Measurements from ENCODE around the gene EPYC. TPM values are rescaled to one million over a fixed set of nuclear protein-coding genes. Genes with fewer than 3 reads are reported as not detected.

The EPYC gene
- total RNA-seq, 4 donors from 2014 or later, result not detected

- 98% methylated on average over 2 of the region's 2 CpGs for WGBS
Measured at GRCh38 chr12:90969851-90970250, 34.9 kb downstream of the EPYC start.

GRCh38 chr12:90969346-90969745 is 35.4 kb downstream of the EPYC start:
- intact Hi-C loops (cut with DNase I), result no loop called here
- 4% methylated on average over 1 of the region's 1 CpG for WGBS

More at GRCh38 chr12:90969851-90970250, 34.9 kb downstream of the EPYC start:
- Histone ChIP-seq H3K4me1 (no peaks in the 10 kb centered on the region), H3K27me3 (no peaks in the 10 kb centered on the region), H3K9me3 (no peaks in the 10 kb centered on the region), H3K27ac (replicated peaks in 1 of 4) (no peak overlapping the region), H3K4me3 (no peak overlapping the region), H3K36me3 (no peaks in the 10 kb centered on the region)
- TF ChIP-seq POLR2A (IDR thresholded peaks at IDR 0.05; ENCODE audit: low read depth) (no peak), POLR2AphosphoS5 (IDR thresholded peaks at IDR 0.05) (no peak), EP300 (IDR thresholded peaks at IDR 0.05) (no peak), CTCF (IDR thresholded peaks at IDR 0.05) (no peak)
- intact Hi-C loops (cut with DNase I), result loop anchor here (10.0 kb wide), 1 partner anchor 355 kb away; no protein-coding TSS in a partner anchor
- DNase-seq (ENCODE audit: extremely low spot score), result no peak

GRCh38 chr12:90965204-90965603 is 39.6 kb downstream of the EPYC start:
- Histone ChIP-seq H3K4me3 (no peak overlapping the region), H3K27ac (replicated peaks in 1 of 4) (no peak overlapping the region), H3K27me3 (no peaks in the 10 kb centered on the region), H3K9me3 (no peaks in the 10 kb centered on the region), H3K36me3 (no peaks in the 10 kb centered on the region), H3K4me1 (no peaks in the 10 kb centered on the region)
- TF ChIP-seq EP300 (IDR thresholded peaks at IDR 0.05), result no peak
- no peak for TF ChIP-seq CTCF (IDR thresholded peaks at IDR 0.05)
- TF ChIP-seq POLR2AphosphoS5 (IDR thresholded peaks at IDR 0.05), result no peak
- no peak for TF ChIP-seq POLR2A (IDR thresholded peaks at IDR 0.05; ENCODE audit: low read depth)
- 77% methylated on average over 2 of the region's 2 CpGs for WGBS
- intact Hi-C loops (cut with DNase I), result no loop called here
- no peak for DNase-seq (ENCODE audit: extremely low spot score)

More at GRCh38 chr12:90969346-90969745, 35.4 kb downstream of the EPYC start:
- Histone ChIP-seq H3K27ac (replicated peaks in 1 of 4) (no peak overlapping the region), H3K4me3 (no peak overlapping the region), H3K27me3 (no peaks in the 10 kb centered on the region), H3K4me1 (no peaks in the 10 kb centered on the region), H3K9me3 (no peaks in the 10 kb centered on the region), H3K36me3 (no peaks in the 10 kb centered on the region)
- no peak for DNase-seq (ENCODE audit: extremely low spot score)
- TF ChIP-seq POLR2A (IDR thresholded peaks at IDR 0.05; ENCODE audit: low read depth) (no peak), CTCF (IDR thresholded peaks at IDR 0.05) (no peak), EP300 (IDR thresholded peaks at IDR 0.05) (no peak), POLR2AphosphoS5 (IDR thresholded peaks at IDR 0.05) (no peak)

- Histone ChIP-seq H3K4me3 (no peak overlapping the region), H3K9me3 (no peaks in the 10 kb centered on the region), H3K36me3 (no peaks in the 10 kb centered on the region), H3K27me3 (no peaks in the 10 kb centered on the region), H3K4me1 (no peaks in the 10 kb centered on the region), H3K27ac (replicated peaks in 1 of 4) (no peak overlapping the region)
- DNase-seq (ENCODE audit: extremely low spot score), result no peak
- no peak for TF ChIP-seq EP300 (IDR thresholded peaks at IDR 0.05)
- no peak for TF ChIP-seq POLR2A (IDR thresholded peaks at IDR 0.05; ENCODE audit: low read depth)
- no peak for TF ChIP-seq POLR2AphosphoS5 (IDR thresholded peaks at IDR 0.05)
- no peak for TF ChIP-seq CTCF (IDR thresholded peaks at IDR 0.05)
- intact Hi-C loops (cut with DNase I), result no loop called here
- 74% methylated on average over 2 of the region's 2 CpGs for WGBS
Measured at GRCh38 chr12:90964616-90965015, 40.2 kb downstream of the EPYC start.

- DNase-seq (ENCODE audit: extremely low spot score), result no peak
Measured at GRCh38 chr12:90963946-90964345, 40.8 kb downstream of the EPYC start.

More at GRCh38 chr12:90963946-90964345, 40.8 kb downstream of the EPYC start:
- H3K9me3 ChIP-seq, result no peaks in the 10 kb centered on the region
- H3K4me1 ChIP-seq, result no peaks in the 10 kb centered on the region
- H3K4me3 ChIP-seq, result no peak overlapping the region
- no peak for TF ChIP-seq POLR2AphosphoS5 (IDR thresholded peaks at IDR 0.05)
- TF ChIP-seq CTCF (IDR thresholded peaks at IDR 0.05), result no peak
- TF ChIP-seq EP300 (IDR thresholded peaks at IDR 0.05), result no peak
- TF ChIP-seq POLR2A (IDR thresholded peaks at IDR 0.05; ENCODE audit: low read depth), result no peak
- H3K27ac ChIP-seq (replicated peaks in 1 of 4), result no peak overlapping the region
- WGBS, result 79% methylated on average over 6 of the region's 6 CpGs
- no peaks in the 10 kb centered on the region for H3K27me3 ChIP-seq
- H3K36me3 ChIP-seq, result no peaks in the 10 kb centered on the region
- intact Hi-C loops (cut with DNase I), result no loop called here
